ENCODE measurements around the gene MEF2B. TPM values are rescaled to one million over a fixed set of nuclear protein-coding genes. Genes with fewer than 3 reads are reported as not detected.

The MEF2B gene
- total and polyA plus RNA-seq, 10 of the 15 experiments (the other 5 are each of a cell fraction or from before 2014, with no cell fraction given), result 0.09 to 33.0 (median 8.9) TPM

GRCh38 chr19:19171821-19172532 lies 1.9 kb upstream of the MEF2B start (continued):
- TF ChIP-seq SUZ12 (IDR thresholded peaks at IDR 0.05; ENCODE audit: unreplicated experiment) (no peak), SIX5 (IDR thresholded peaks at IDR 0.05; ENCODE audit: low read depth, low read length, severe bottlenecking) (no peak), NRF1 (conservative IDR thresholded peaks at IDR 0.05; ENCODE audit: low read depth, low read length) (no peak), SUPT20H (IDR thresholded peaks at IDR 0.05; ENCODE audit: borderline replicate concordance, control insufficient read depth, low read depth, low read length) (no peak), TCF3 (IDR thresholded peaks at IDR 0.05; ENCODE audit: borderline replicate concordance, insufficient read depth, low read depth, low read length) (0 out of 2 replicates have a peak, but pooled peaks have one; percentile 43), HCFC1 (IDR thresholded peaks at IDR 0.05; ENCODE audit: low read length) (no peak), KLF5 (IDR thresholded peaks at IDR 0.05; ENCODE audit: partially characterized antibody) (no peak), NFIC (IDR thresholded peaks at IDR 0.05; ENCODE audit: low read depth, low read length) (no peak), BHLHE40 (IDR thresholded peaks at IDR 0.05; ENCODE audit: borderline replicate concordance in 1 of 2, low read depth in 2 of 2, low read length in 1 of 2) (no peak), E4F1 (IDR thresholded peaks at IDR 0.05; ENCODE audit: borderline replicate concordance, partially characterized antibody) (no peak), MYC (IDR thresholded peaks at IDR 0.05; ENCODE audit: insufficient read depth, insufficient read length, insufficient replicate concordance, low read length, severe bottlenecking) (no peak), MYB (IDR thresholded peaks at IDR 0.05; ENCODE audit: borderline replicate concordance, low read depth, low read length) (no peak), HDAC6 (IDR thresholded peaks at IDR 0.05; ENCODE audit: unreplicated experiment) (no peak), ZNF592 (IDR thresholded peaks at IDR 0.05) (no peak), CUX1 (IDR thresholded peaks at IDR 0.05; ENCODE audit: insufficient replicate concordance, low read depth, low read length) (no peak), SREBF1 (IDR thresholded peaks at IDR 0.05; ENCODE audit: low read length) (no peak), ZNF207 (IDR thresholded peaks at IDR 0.05; ENCODE audit: borderline replicate concordance) (no peak)
